Stimulated activated CD4-positive, alpha-beta T cell treated with anti-CD3 and anti-CD28 coated beads, TNF-alpha, amount 100 ng/mL, for 24 hours (primary cell): ENCODE data around the gene PLIN5.
"Not testable (repeated sequence)": the region's sequence is repeated elsewhere in the genome, so short reads cannot be mapped to it uniquely, and the experiment has no call there.

Experiments
- DNase-seq, 3 experiments: peaks; one replicate each; pipeline ENCODE4 v3.0.0-alpha.2; 2020; ENCODE audit warnings: low read depth in 3 of 3

PLIN5 gene

DNA sequence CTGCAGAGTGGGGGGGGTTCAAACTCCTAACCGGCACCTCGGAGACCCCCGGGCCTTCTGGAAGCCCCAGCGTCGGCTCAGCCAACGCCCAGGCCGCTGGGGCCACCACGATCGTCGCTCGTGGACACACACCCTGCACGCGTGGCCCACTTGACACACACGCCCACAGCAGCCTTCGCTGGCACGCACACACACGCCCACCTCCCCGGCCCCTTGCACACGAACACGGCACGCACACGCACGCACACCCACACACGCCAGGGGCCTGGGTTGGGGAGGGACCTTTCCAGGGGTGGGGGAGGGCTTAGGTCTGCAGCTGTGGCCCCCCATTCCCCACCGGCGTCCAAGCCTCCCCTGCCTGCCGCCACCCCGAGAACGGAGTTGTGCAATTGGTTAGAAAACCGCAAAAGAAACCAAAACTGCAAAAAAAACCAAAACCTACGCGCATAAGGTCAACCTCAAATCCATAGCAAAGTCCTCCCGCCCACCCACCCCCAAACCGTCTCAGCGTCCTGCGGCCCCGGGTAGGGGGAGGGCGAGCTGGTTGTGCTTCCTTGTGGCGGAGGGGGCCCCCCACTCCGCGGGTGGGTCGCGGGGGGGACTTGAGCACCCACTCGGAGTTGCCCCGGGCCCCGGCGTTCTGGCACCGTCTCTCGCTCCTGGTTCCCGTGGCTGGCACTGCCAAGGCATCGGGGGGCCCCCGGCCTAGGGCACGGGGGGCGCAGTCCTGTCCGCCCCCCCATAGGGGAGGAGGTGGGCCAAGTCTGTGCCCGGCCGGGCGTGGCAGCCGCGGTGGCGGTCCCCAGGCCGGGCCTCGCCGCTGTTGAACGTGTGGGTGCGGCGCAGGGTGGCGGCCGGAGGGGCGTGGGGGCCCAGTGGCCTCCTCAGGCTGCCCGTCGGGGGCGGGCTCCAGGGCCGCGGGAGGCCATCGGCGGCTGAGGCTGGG is 8.1 kb upstream of the PLIN5 start:
- DNase-seq, result no peak

DNA sequence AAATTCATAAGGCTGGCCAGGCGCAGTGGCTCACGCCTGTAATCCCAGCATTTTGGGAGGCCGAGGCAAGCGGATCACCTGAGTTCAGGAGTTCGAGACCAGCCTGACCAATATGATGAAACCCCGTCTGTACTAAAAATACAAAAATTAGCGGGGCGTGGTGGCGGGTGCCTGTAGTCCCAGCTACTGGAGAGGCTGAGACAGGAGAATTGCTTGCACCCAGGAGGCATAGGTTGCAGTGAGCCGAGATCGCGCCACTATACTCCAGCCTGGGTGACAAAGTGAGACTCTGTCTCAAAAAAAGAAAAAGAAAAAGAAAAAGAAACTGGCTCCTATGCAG is 6.8 kb upstream of the PLIN5 start:
- not testable (repeated sequence) for DNase-seq

DNA sequence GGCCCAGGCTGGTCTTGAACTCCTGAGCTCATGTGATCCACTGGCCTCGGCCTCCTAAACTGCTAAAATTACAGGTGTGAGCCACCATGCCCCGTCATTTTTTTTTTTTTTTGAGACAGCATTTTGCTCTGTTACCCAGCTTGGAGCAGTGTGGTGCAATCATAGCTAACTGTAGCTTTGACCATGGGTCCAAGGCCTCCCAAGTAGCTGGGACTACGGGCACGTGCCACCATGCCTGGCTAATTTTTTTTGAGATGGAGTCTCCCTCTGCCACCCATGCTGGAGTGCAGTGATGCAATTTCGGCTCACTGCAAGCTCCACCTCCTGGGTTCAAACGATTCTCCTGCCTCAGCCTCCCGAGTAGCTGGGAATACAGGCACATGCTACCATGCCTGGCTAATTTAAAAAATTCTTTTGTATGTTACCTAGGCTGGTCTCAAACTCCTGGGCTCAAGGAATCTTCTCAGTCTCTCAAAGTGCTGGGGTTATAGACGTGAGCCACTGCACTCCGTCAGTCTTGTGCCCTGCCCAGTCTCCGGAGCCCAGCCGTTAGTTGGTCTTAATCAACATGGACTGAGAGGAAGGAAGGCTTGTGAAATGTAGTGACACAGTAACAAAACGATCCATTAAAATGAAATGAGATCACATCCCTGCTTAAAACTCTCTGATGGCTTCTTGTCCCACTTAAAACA is 6.2 kb upstream of the PLIN5 start:
- no peak for DNase-seq

DNA sequence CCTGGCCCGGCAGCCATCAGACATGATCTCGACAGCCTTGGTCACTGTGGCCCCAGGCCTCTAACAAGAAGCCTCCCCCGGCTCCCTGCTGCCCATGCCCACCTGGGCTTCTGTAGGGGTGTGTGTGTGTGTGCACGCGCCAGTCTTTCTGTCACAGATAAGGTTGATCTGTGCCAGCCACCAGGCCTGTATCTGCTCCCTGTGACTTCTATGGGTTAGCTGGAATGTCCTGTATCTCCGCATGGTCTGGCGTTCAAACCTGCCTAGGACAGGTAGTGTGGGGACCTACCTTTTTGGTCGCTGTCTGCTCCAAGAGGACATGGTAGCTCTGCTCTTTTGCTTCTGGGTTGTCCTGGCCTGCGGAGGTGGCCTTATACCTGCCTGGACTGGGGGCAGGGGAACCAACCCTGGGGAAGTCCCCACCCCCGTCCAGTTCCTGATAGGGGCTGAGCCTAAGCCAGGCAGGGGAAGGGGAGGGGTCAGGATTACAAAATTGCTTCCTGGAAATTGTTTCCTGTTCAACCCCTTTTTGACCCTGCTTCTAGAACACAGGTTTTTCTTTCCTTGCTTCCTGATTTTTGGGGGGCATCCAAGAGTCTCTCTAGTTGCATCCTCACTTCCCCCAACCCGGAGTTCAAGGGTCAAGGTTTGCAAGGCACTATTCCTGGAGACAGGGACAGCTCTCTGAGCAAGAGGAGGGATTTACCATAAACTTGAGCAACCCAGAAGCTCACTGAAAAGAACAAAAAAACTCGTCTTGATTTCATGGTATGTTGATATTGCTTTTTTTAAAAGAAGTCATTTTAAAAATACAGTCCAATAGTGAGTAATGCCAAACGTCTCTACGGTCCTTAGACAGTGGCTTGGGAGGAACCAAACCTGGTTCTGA is 4.9 kb upstream of the PLIN5 start, which contains the start of gene LRG1:
Gene LRG1 (minus strand): TSS at position 344 of the 889 bp plus-strand sequence. CDS start 23 bp downstream, at position 321.
- no peak for DNase-seq

DNA sequence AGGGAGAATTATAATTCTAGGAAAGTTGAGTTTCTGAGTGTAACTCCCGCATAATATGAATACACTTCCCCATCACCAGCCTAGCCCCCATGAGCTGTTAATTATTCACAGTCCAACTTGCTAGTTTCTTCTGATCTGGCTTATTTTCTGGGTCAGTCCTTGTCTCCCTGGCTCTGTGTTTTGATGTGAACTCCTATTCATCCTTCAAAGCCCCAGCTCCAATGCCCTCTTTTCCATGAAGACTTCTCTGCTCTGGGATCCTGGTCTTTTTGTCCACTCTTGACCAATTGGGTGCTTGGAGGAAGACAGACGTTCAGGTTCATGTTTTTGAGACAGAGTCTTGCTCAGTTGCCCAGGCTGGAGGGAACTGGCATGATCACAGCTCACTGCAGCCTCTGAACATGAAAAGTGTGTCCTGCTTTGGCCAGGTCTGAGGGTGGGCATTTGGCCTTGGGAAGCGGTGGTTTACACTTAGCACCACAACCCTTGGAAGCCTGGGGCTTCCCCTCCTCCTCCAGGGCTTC is 4.2 kb upstream of the PLIN5 start:
- DNase-seq, result no peak

DNA sequence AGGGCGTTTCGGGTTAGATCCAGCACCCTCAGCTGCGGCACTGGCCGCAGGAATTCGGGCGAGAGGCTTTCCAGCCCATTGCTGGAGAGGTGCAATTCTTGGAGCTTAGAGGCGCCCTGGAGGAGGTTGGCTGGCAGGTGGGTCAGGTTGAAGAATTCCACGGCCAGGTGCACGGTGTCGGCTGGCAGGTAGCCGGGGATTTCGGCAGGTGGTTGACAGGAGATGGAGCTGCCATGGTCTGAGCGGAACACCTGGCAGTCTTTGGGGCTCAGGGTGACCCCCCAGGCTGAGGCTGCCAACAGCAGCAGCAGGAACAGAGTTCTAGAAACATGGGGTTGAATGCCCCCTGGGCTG is 3.6 kb upstream of the PLIN5 start:
- no peak for DNase-seq

DNA sequence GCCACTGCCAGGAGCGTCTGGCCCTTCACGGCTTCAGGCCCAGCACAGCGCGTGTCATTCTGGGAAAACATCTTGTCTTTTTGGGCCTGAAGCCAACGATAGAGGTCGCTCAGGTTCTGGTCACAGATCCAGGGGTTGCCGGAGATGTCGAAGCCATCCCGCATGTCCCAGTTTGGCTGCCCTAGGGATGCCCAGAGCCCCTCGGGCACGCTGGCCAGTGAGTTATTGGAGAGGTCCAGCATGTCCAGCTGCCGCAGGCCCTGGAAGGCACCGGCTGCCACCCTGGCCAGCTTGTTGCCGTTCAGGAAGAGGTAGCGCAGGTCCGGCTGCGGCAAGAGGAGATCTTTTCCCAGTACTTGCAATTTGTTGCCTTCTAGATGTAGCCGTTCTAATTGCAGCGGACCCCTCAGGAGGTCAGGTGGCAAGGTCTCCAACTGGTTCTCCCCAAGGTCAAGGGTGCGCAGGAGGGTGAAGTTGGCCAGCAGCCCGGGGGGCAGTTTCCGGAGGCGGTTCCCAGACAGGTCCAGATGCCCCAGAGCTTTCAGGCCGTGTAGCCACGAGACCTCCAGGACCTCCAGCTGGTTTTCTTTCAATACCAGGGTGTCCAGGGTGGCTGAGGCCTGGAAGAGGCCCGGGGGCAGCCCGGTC is 3.1 kb upstream of the PLIN5 start:
- no peak for DNase-seq

DNA sequence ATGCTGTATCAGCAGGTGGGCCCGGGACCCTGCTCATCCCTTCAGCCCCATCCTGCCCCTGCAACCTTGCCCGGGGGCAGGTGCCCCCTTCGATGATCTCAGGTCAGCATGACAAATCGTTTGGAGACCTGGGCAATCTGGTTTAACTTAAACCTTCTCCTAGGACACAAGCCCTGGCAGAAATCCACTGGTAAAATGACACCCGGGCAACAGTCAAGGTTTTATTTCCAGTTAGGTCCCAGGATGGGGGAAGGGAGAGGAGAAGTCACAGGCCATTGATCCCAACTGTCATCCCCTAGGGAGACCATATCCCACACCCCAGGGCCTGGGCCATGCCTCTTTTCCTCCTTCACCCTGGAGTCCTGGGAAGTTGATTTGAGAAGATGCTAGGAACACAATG is 1.8 kb upstream of the PLIN5 start:
- DNase-seq, result no peak

DNA sequence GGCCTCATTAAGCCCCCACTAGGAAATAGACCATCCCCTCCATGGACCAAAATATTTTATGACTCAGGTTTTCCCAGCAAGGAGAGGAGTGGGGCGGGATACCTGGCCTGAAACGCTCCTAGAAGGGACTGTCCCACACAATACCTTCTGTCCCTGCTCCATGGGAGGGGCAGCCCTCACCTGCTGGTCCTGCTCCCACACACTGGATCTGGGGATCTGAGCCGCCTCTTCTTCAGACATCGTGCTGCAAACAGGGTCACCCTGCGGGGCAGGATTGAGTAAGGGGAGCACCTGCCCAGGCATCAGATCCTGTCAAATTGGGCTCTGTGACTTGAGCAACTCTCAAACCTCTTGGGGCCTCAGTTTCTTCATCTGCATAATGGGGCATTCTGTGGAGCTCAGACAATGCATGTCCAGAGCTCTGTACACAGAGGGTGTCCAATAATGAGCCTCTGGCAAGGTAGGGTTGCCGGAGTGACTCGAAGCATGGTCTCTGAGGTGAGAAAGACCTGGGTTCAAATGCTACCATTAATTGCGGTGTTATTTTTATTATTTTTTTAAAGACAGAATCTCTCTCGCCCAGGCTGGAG is 1.1 kb downstream of the PLIN5 start:
- DNase-seq, result no peak

DNA sequence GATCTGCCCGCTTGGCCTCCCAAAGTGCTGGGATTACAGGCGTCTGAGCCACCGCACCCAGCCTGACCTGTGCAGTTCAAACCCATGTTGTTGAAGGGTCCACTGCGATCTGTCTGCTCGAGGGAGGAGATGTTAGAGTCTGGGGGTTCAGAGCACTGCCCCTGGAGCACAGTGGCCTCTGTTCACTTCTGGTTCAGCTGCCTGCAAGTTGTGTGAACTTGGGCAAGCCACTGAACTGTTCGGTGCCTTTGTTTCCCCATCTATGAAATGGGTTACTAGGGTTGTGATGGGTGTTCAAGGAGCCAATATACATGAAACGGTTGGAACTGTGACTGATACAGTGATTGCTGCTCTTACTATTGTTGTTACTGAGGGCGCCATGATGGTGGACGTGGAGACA is 1.7 kb downstream of the PLIN5 start:
- DNase-seq, result no peak

DNA sequence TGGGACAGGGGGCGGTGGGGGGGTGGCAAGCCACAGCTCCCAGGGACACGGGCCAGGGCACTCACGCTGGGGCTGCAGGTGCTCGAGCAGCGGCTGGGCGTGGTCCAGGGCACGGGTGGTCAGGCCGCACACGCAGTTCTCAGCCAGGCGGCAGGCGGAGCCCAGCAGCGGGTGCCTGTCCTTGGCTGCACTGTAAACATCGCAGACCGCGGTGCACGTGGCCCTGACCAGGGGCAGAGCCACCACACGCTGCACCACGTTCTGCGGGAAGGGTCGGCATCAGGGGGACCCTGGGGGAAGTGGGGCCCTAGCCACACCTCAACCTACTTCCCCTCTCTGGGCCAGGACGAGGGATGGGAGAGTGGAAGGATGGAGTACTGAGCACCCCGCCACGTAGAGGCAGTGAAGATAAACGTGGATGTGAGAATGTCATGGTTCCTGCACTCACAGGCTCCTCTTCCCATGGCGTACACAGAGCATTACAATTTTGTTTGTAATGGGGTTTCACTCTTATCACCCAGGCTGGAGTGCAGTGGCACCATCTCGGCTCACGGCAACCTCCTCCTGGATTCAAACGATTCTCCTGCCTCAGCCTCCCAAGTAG is 3.4 kb downstream of the PLIN5 start:
- no peak for DNase-seq

DNA sequence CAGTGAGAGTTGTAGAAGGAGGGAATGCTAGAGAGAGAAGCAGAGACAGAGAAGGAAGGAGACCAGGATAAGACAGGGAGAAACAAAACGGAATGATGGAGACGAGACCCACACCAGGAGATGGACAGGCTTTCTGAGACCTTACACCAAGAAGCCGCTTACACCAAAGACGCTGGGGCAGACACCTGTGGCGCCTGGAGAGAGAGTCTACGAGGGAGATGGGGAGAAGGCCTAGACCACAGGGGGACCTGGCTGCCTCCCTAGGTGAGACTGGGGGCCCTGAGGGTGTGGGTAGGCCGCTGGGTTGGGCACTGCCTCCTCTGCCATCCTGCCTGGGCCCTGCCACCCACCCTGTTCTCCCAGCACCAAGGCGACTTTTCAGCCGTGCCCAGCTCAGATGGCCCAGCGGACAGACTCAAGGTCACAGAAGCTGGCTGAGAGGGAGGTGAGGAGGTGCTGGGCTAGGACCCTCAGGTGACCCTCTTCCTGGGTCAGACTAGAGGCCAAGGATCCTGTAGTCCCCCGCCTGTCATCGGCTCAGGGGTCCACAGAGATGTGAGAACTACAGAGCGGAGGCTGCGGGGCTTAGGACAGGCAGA is 5.0 kb downstream of the PLIN5 start:
- no peak for DNase-seq

DNA sequence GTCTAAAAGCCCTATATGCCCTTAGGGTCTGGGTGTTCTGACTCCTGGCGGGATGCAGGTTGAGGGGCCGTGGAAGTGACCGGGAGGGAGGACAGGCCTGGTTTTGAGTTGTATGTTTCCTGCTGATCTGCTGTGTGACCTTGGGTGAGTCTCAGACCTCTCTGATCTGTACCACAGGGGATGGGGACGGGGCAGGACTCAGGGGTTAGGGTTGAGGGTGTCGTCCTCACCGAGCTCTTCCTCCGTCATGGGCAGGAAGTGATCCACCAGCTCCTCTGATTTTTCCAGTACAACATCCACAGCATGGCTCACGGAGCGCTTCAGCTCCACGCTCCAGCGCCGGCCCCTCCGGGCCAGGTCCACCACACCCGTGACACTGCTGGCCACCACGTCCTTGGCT is 6.2 kb downstream of the PLIN5 start:
- no peak for DNase-seq

DNA sequence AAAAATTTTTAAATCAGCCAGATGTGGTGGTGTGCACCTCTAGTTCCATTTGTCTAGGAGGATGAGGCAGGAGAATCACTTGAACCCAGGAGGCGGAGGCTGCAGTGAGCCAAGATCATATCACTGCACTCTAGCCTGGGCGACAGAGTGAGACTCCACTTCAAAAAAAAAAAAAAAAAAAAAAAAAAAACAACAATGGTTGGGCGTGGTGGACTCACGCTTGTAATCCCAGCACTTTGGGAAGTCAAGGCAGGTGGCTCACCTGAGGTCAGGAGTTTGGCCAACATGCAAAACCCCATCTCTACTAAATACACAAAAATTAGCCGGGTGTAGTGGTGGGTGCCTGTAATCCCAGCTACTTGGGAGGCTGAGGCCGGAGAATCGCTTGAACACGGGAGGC is 7.6 kb downstream of the PLIN5 start:
- not testable (repeated sequence) for DNase-seq

DNA sequence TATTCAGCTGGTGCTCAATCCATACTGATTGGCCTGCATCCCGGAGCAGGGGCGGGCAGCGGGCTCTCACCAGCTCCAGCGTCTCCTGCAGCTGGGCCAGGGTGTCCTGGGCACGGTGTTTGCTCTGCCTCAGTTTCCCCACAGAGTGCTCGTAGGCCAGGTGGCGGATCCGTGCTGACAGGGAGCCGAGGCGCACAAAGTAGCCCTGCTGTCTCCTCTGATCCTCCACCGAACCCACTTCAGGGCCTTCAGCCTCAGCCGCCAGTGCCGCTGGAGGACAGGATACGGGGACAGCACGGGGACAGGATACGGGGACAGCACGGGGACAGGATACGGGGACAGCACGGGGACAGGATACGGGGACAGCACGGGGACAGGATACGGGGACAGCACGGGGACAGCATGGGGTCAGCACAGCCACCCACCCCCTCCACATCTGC is 9.4 kb downstream of the PLIN5 start:
- no peak for DNase-seq

DNA sequence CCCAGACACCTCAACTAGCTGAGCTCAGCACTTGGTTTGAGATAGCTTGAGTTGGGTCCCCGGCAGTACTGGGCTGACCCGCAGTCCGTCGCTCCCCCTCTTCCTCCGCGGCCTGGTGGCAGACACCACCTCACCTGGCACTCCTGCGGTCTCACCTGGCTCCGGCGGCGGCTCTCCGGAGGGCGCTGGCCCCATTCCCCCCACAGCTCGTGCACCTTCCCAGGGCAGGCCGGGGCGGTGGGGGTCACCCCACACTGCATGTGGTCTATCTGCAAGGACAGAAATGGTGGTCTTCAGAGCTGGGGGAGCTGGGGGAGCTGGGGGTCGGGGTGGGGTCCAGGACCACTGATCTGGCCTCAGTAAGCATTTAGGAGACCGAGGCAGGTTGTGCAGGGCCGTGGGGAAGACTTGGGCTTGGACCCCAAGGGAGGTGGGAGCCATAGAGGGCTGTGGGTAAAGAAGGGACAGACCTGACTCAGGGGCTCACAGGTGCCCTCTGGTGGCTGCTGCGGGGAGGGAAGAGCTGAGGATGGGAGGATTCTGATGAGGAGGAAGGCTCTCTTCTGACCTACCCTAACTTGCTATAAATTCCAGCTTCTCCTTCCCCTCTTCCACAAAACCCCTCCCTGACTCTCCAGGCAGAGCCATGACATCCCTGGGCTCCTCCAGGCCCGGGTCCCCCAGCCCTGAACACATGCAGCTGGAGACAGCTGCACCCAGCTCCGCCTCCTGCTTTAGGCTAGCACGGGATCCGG is 10.0 kb downstream of the PLIN5 start:
- peak; percentile 35 to 72 (median 57) for DNase-seq

DNA sequence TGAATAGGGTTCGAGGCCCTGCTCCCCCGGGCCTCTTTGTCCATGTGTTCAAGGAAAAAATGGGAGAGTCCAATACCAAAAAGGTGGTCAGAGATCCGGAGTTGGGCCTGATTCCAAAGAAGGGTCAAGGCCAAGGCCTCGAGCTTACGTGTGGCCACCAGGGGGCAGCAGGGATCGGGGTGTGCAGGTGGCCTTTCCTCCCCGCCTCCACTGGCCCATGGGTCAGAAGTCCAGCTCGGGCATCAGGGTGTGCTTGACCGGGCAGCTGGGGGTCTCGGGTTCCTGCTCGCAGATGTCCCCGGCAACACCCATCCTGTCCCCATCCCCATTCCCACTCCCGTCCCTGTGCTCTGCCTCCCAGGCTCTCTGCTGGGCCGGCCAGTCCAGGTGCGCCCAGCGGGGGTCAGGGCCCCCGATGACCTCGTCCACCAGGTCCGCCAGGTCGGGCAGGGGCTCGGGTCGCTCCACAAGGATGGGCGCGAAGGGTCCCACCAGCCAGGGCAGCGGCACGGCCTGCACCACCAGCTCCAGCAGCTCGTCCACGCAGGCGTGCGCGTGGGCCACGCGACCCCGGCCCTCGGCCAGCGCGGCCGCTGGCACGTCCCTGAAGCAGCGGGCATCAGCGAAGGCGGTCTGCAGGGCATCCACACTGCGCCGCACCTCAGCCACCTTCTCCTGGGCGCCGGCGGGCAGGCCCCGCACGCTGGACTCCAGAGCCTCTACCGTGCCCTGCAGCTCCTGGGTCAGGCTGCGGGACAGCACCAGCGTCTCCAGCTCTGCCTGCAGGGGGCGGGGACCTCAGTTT is 11.5 kb downstream of the PLIN5 start:
- DNase-seq, result peak in 1 of 3 experiments; percentile 16

DNA sequence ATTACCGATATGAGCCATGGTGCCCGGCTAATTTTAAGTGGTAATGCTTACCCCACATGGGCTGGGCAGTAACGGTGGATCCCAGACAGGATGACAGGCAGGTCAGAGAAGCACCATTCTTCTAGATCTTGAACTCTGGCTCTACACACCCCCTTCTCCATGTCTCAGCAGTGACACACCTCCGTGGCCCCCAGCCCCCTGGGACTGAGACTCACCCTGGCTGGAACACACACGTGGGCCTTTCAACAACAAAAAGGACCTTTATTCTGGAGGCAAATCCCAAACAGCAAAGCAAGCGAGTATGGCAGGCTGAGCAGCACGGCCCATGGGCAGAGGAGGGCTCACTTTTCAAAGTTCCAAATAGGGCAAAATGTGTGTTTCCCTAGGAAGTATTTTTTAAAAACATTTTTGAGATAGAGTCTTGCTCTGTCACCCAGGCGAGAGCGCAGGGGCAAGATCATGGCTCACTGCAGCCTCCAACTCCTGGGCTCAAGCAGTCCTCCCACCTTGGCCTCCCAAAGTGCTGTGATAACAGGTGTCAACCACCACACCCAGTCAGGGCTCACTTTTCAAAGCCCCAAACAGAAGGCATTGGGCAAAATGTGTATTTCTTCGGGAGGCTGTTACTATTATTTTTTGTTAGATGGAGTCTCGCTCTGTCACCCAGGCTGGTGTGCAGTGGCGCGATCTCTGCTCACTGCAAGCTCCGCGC is 12.6 kb downstream of the PLIN5 start:
- no peak for DNase-seq
